Esophagus squamous epithelium (tissue), 5 donors: ENCODE data around the gene VEGFC. TPM values are rescaled to one million over a fixed set of nuclear protein-coding genes. Genes with fewer than 3 reads are reported as not detected.
A peak's percentile ranks its signal among the peaks of the same experiment; 100 is the strongest.

Experiments used
- DNase-seq: peaks from one replicate; lab custom pipeline; 2025; lab: John Stamatoyannopoulos, UW
- H3K27ac ChIP-seq, 4 donors: fragments of 200-600 bp; sonication (generic); one replicate each; pipeline ENCODE4 v1.5.1; 2016 to 2019; ENCODE audit warnings: mild to moderate bottlenecking in 1 of 4
- H3K27me3 ChIP-seq, 4 donors: fragments of 200-600 bp; sonication (generic); 1 replicate in 3 of 4; 2 replicates in 1 of 4; pipeline versions ENCODE4 v1.5.1 to v1.6.0; 2017 to 2021; ENCODE audit warnings: antibody characterized with exemption in 1 of 4
- H3K36me3 ChIP-seq, 3 donors: fragments of 200-600 bp; sonication (generic); one replicate each; pipeline ENCODE4 v1.5.1; 2016 to 2019
- H3K4me1 ChIP-seq, 3 donors: fragments of 200-600 bp; sonication (generic); one replicate each; pipeline ENCODE4 v1.5.1; 2017 to 2019
- H3K4me3 ChIP-seq, 4 donors: fragments of 200-600 bp; sonication (generic); 1 replicate in 3 of 4; 2 replicates in 1 of 4; pipeline ENCODE4 v1.5.1; 2016 to 2019; ENCODE audit warnings: mild to moderate bottlenecking in 2 of 4, moderate library complexity in 1 of 4
- H3K9me3 ChIP-seq, 3 donors: fragments of 200-600 bp; sonication (generic); one replicate each; pipeline ENCODE4 v1.5.1; 2016 to 2019
- POLR2A ChIP-seq, 4 donors: fragments of 450-650 bp; IDR thresholded peaks; one replicate each; pipeline ENCODE4 v1.6.1; 2017; ENCODE audit warnings: antibody characterized with exemption in 4 of 4, mild to moderate bottlenecking in 4 of 4, moderate library complexity in 3 of 4
- WGBS, 2 donors: methylation state at CpG; one replicate each; pipeline ENCODE4 v1.1.5; 2018; 5-methylcytosine and 5-hydroxymethylcytosine counted together
- intact Hi-C: fragments of 100-400 bp; cut with DNase I; formaldehyde crosslinking; loops from one replicate; pipeline ENCODE4 v1.15.0; 2022
- total RNA-seq, 4 donors: library from RNA; depleted of rRNA; stranded (reverse); fragments of >200 nt; gene quantifications; one replicate each; pipeline ENCODE4 v1.1.0, GENCODE V29; 2016
- TF ChIP-seq, protein P1 (sequence below), 6 experiments: fragments of 450-650 bp in 4 of 6; fragments of 200-600 bp in 2 of 6; sonication (generic) in 2 of 6; IDR thresholded peaks; one replicate each; pipeline ENCODE4 v1.5.1; 2016 to 2019; ENCODE audit warnings: antibody characterized with exemption in 6 of 6, mild to moderate bottlenecking in 4 of 6, moderate library complexity in 4 of 6
- donor health status: DM: yes; HTN: yes; CAD: no.

VEGFC gene
- total RNA-seq, 4 donors from 2014 or later = 0.50 to 3.8 (median 1.7) TPM

GRCh38 chr4:176799653-176800052 lies 6.9 kb upstream of the VEGFC start:
- peaks cover 0 to 4% (median 0%) of the 10 kb centered on the region in 3 donors for H3K4me1 ChIP-seq
- intact Hi-C loops = loop anchor here (10.0 kb wide), 1 partner anchor 245 kb away; no protein-coding TSS in a partner anchor
- H3K27ac ChIP-seq = no peak overlapping the region
- H3K36me3 ChIP-seq = no peaks in the 10 kb centered on the region
- H3K27me3 ChIP-seq = no peaks in the 10 kb centered on the region
- DNase-seq = no peak
- no peaks in the 10 kb centered on the region for H3K9me3 ChIP-seq
- TF ChIP-seq POLR2A (IDR thresholded peaks at IDR 0.05) = no peak
- TF ChIP-seq, protein P1, sequence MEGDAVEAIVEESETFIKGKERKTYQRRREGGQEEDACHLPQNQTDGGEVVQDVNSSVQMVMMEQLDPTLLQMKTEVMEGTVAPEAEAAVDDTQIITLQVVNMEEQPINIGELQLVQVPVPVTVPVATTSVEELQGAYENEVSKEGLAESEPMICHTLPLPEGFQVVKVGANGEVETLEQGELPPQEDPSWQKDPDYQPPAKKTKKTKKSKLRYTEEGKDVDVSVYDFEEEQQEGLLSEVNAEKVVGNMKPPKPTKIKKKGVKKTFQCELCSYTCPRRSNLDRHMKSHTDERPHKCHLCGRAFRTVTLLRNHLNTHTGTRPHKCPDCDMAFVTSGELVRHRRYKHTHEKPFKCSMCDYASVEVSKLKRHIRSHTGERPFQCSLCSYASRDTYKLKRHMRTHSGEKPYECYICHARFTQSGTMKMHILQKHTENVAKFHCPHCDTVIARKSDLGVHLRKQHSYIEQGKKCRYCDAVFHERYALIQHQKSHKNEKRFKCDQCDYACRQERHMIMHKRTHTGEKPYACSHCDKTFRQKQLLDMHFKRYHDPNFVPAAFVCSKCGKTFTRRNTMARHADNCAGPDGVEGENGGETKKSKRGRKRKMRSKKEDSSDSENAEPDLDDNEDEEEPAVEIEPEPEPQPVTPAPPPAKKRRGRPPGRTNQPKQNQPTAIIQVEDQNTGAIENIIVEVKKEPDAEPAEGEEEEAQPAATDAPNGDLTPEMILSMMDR (IDR thresholded peaks at IDR 0.05) = no peak
- WGBS, 2 donors = 65 to 74% methylated on average over 2 of the region's 2 CpGs
- H3K4me3 ChIP-seq = no peak overlapping the region

DNA sequence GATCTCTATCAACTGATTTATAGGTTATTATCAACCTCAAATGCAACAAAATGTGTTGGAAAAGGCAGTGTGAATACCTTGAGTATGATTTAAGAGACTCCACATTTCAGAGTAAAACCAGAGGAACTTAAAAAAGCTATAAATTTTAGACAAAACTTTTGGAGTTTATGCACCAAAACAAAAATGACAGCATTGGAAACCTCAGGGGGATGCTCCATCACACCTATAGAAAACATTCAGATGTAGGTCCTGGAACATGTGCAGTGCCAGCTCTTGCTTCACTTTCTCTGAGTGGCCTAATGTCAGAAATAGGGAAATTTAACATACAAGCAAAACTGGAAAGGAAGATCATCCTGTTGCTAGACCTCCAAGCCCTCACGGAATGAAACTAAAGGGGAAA lies 5.8 kb upstream of the VEGFC start:
- no peak overlapping the region for H3K4me3 ChIP-seq
- intact Hi-C loops = loop anchor here (10.0 kb wide), 1 partner anchor 246 kb away; no protein-coding TSS in a partner anchor
- H3K9me3 ChIP-seq = no peaks in the 10 kb centered on the region

DNA sequence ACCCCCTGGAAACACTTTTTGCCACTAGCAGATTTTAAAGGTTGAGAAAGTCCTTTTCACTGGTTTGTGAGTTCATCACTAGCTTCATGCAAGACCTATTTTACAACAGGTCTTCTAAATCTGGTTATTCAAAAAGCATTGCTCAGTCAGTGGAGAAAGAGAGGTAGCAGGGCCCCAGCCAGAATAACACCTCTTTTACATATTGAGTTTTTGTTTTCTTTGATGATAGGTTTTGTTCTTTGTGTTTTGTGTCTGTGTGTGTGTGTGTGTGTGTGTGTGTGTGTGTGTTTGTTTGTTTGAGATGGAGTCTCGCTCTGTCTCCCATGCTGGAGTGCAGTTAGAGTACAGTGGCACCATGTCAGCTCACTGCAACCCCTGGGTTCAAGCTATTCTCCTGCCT lies 2.7 kb upstream of the VEGFC start:
- no peak for TF ChIP-seq POLR2A (IDR thresholded peaks at IDR 0.05)
- TF ChIP-seq, protein P1 (IDR thresholded peaks at IDR 0.05) = no peak
- no peak for DNase-seq
- Histone ChIP-seq H3K27me3 (peaks cover 0 to 26% (median 0%) of the 10 kb centered on the region in 4 donors), H3K36me3 (no peaks in the 10 kb centered on the region), H3K27ac (no peak overlapping the region), H3K9me3 (no peaks in the 10 kb centered on the region), H3K4me3 (no peak overlapping the region), H3K4me1 (peaks cover 0 to 42% (median 11%) of the 10 kb centered on the region in 3 donors)
- WGBS, 2 donors = 80 to 91% methylated on average over 1 of the region's 1 CpG
- intact Hi-C loops = loop anchor here (10.0 kb wide), 1 partner anchor 249 kb away; no protein-coding TSS in a partner anchor

More for the DNA sequence above, 5.8 kb upstream of the VEGFC start:
- Histone ChIP-seq H3K4me1 (peaks cover 0 to 15% (median 8%) of the 10 kb centered on the region in 3 donors), H3K27me3 (no peaks in the 10 kb centered on the region), H3K36me3 (no peaks in the 10 kb centered on the region), H3K27ac (no peak overlapping the region)
- DNase-seq = no peak
- WGBS, 2 donors = 77 to 100% methylated on average over 1 of the region's 1 CpG
- TF ChIP-seq POLR2A (IDR thresholded peaks at IDR 0.05) = no peak
- TF ChIP-seq, protein P1 (IDR thresholded peaks at IDR 0.05) = no peak

DNA sequence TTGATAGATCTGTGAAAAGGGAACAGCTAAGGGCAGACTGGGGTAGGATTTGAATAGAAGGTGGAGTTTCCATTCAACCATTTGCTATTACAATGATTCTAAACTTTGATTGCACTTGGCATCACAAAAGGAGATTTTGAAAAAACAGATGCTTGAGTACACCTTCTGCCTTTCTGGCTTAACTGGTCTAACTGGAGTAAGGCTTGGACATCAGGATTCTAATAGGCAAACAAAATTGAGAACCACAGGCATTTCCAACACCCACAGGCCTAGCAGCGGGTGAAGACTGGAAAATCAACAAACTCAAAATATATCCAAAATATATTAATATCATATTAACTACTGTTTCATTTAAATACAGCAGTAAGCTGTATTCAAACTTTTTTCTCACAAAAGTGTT lies 1.9 kb upstream of the VEGFC start:
- no peak for TF ChIP-seq POLR2A (IDR thresholded peaks at IDR 0.05)
- TF ChIP-seq, protein P1 (IDR thresholded peaks at IDR 0.05) = no peak
- Histone ChIP-seq H3K4me1 (peaks cover 0 to 43% (median 11%) of the 10 kb centered on the region in 3 donors), H3K36me3 (no peaks in the 10 kb centered on the region), H3K27ac (peak overlapping the region in 2 of 4 donors; percentile 81 to 88), H3K9me3 (no peaks in the 10 kb centered on the region), H3K4me3 (no peak overlapping the region), H3K27me3 (peaks cover 0 to 30% (median 0%) of the 10 kb centered on the region in 4 donors)
- intact Hi-C loops = loop anchor here (10.0 kb wide), 1 partner anchor 250 kb away; no protein-coding TSS in a partner anchor
- no peak for DNase-seq
- WGBS, 2 donors = 54 to 58% methylated on average over 1 of the region's 1 CpG

DNA sequence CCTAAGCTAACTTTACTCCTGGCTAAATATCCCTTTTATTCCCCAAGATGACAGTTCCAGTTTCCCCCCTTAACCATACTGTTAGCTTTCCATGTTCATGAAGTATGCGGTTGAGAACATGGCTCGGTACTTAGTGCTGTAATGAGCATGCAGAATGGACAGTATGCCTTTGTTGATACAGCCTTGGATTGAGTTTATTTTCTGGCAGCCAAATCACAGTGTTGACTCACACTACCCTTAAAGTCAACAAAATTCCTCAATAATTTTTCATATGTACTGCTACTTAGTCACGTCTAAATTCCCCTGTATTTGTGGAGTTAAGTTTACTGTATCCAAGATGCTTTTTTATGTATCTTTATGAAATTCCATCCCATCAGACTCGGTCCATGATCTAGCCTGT lies 1.4 kb upstream of the VEGFC start:
- no peak for DNase-seq
- WGBS, 2 donors = 25 to 29% methylated on average over 4 of the region's 4 CpGs
- peak overlapping the region in 3 of 4 donors; percentile 41 to 88 (median 81) for H3K27ac ChIP-seq
- peaks cover 0 to 31% (median 0%) of the 10 kb centered on the region in 4 donors for H3K27me3 ChIP-seq
- no peaks in the 10 kb centered on the region for H3K9me3 ChIP-seq
- intact Hi-C loops = loop anchor here (10.0 kb wide), 1 partner anchor 251 kb away; no protein-coding TSS in a partner anchor
- H3K4me1 ChIP-seq = peaks cover 0 to 43% (median 11%) of the 10 kb centered on the region in 3 donors
- H3K36me3 ChIP-seq = no peaks in the 10 kb centered on the region
- TF ChIP-seq POLR2A (IDR thresholded peaks at IDR 0.05) = no peak
- TF ChIP-seq, protein P1 (IDR thresholded peaks at IDR 0.05) = no peak
- no peak overlapping the region for H3K4me3 ChIP-seq
